Frontal cortex (tissue), 4 donors: ENCODE data around the gene ADGRL3. TPM values are rescaled to one million over a fixed set of nuclear protein-coding genes. Genes with fewer than 3 reads are reported as not detected.
"Not testable (repeated sequence)": the region's sequence is repeated elsewhere in the genome, so short reads cannot be mapped to it uniquely, and the experiment has no call there.

Source experiments
- DNase-seq, 2 donors: peaks; one replicate each; pipeline ENCODE4 v3.0.0; 2012; ENCODE audit warnings: low spot score in 2 of 2
- FAIRE-seq: peaks from 2 replicates; lab custom pipeline; 2012; peaks lifted over from hg19 to GRCh38; lab: Jason Lieb, UNC
- total RNA-seq: library from RNA; depleted of rRNA; stranded (reverse); fragments of >200 nt; gene quantifications from one replicate; pipeline ENCODE4 v1.2.3, GENCODE V29; 2014
- donor health status: control.
- donor health status: control.
- donor health status: control.

Gene ADGRL3
- total RNA-seq, 1 donor from 2014 or later, result 302 TPM

GRCh38 chr4:61204353-61205060, 4.4 kb downstream of the ADGRL3 start:
- FAIRE-seq (no peak), DNase-seq (no peak)

GRCh38 chr4:61205066-61205465, 4.9 kb downstream of the ADGRL3 start:
- no peak for DNase-seq
- FAIRE-seq, result no peak

- DNase-seq, FAIRE-seq: not testable (repeated sequence)
Observed at GRCh38 chr4:61207156-61207555, 7.0 kb downstream of the ADGRL3 start.

GRCh38 chr4:61210186-61210939, 10.2 kb downstream of the ADGRL3 start:
- FAIRE-seq (no peak), DNase-seq (peak in 1 of 2 donors; percentile 12)

GRCh38 chr4:61211781-61212180, 11.7 kb downstream of the ADGRL3 start:
- FAIRE-seq, result no peak
- no peak for DNase-seq

GRCh38 chr4:61212788-61213187, 12.7 kb downstream of the ADGRL3 start:
- no peak for FAIRE-seq
- DNase-seq, result no peak

- FAIRE-seq, result no peak
- DNase-seq, result no peak
Observed at GRCh38 chr4:61214680-61215079, 14.6 kb downstream of the ADGRL3 start.

- no peak for DNase-seq
- FAIRE-seq, result no peak
Observed at GRCh38 chr4:61217222-61217621, 17.1 kb downstream of the ADGRL3 start.

GRCh38 chr4:61220556-61220955, 20.4 kb downstream of the ADGRL3 start:
- DNase-seq, result no peak
- no peak for FAIRE-seq

- DNase-seq, result no peak
- FAIRE-seq, result no peak
Observed at GRCh38 chr4:61223385-61223784, 23.3 kb downstream of the ADGRL3 start.

- no peak for FAIRE-seq
Observed at GRCh38 chr4:61224573-61224972, 24.4 kb downstream of the ADGRL3 start.

GRCh38 chr4:61225656-61226055, 25.5 kb downstream of the ADGRL3 start:
- DNase-seq (no peak), FAIRE-seq (no peak)

More at GRCh38 chr4:61224573-61224972, 24.4 kb downstream of the ADGRL3 start:
- DNase-seq, result no peak

- FAIRE-seq, result no peak
Observed at GRCh38 chr4:61231421-61231820, 31.3 kb downstream of the ADGRL3 start.

GRCh38 chr4:61239250-61239649, 39.1 kb downstream of the ADGRL3 start:
- DNase-seq (no peak), FAIRE-seq (no peak)

More at GRCh38 chr4:61231421-61231820, 31.3 kb downstream of the ADGRL3 start:
- DNase-seq, result no peak

GRCh38 chr4:61243962-61244361, 43.8 kb downstream of the ADGRL3 start:
- FAIRE-seq (no peak), DNase-seq (no peak)

- DNase-seq, result no peak
- no peak for FAIRE-seq
Observed at GRCh38 chr4:61245069-61245714, 45.1 kb downstream of the ADGRL3 start.

GRCh38 chr4:61246034-61246433, 45.9 kb downstream of the ADGRL3 start:
- no peak for DNase-seq
- FAIRE-seq, result no peak

GRCh38 chr4:61248705-61249104, 48.6 kb downstream of the ADGRL3 start:
- DNase-seq (no peak), FAIRE-seq (no peak)

- FAIRE-seq, result no peak
- no peak for DNase-seq
Observed at GRCh38 chr4:61251129-61251528, 51.0 kb downstream of the ADGRL3 start.

- no peak for FAIRE-seq
- no peak for DNase-seq
Observed at GRCh38 chr4:61254406-61254805, 54.3 kb downstream of the ADGRL3 start.

- DNase-seq (no peak), FAIRE-seq (no peak)
Observed at GRCh38 chr4:61273233-61273632, 73.1 kb downstream of the ADGRL3 start.
